Tibial artery (tissue), 4 donors: ENCODE measurements around the gene USP32.

Source experiments
- DNase-seq, 2 donors: peaks; one replicate each; pipeline ENCODE4 v3.0.0-alpha.2; 2019
- H3K27ac ChIP-seq, 2 donors: fragments of 200-600 bp; sonication (generic) in 1 of 2; 1 replicate in 1 of 2; 2 replicates in 1 of 2; pipeline ENCODE4 v1.5.1; 2018 to 2019; ENCODE audit warnings: mild to moderate bottlenecking in 1 of 2
- H3K27me3 ChIP-seq, 2 donors: fragments of 200-600 bp; sonication (generic) in 1 of 2; one replicate each; pipeline versions ENCODE4 v1.5.1 to v1.6.0; 2016 to 2019
- H3K36me3 ChIP-seq, 3 donors: fragments of 200-600 bp; sonication (generic) in 2 of 3; one replicate each; pipeline ENCODE4 v1.5.1; 2016 to 2019; ENCODE audit warnings: mild to moderate bottlenecking in 2 of 3
- H3K4me1 ChIP-seq, 4 donors: fragments of 200-600 bp; sonication (generic) in 2 of 4; 1 replicate in 3 of 4; 2 replicates in 1 of 4; pipeline ENCODE4 v1.5.1; 2016 to 2019
- H3K4me3 ChIP-seq, 2 donors: fragments of 200-600 bp; sonication (generic) in 1 of 2; 1 replicate in 1 of 2; 2 replicates in 1 of 2; pipeline ENCODE4 v1.5.1; 2018 to 2019; ENCODE audit warnings: mild to moderate bottlenecking in 2 of 2
- H3K9me3 ChIP-seq, 3 donors: fragments of 200-600 bp; sonication (generic) in 1 of 3; one replicate each; pipeline ENCODE4 v1.5.1; 2016 to 2019
- intact Hi-C: fragments of 100-400 bp; cut with DNase I; formaldehyde crosslinking; loops from one replicate; pipeline ENCODE4 v1.15.0; 2023; ENCODE audit warnings: low total_unique reads
- TF ChIP-seq, protein P1 (sequence below), 2 experiments: fragments of 200-600 bp in 1 of 2; fragments of 450-650 bp in 1 of 2; IDR thresholded peaks; one replicate each; pipeline ENCODE4 v1.5.1; 2017 to 2019; ENCODE audit warnings: antibody characterized with exemption in 2 of 2, mild to moderate bottlenecking in 1 of 2, moderate library complexity in 1 of 2

USP32 gene

DNA sequence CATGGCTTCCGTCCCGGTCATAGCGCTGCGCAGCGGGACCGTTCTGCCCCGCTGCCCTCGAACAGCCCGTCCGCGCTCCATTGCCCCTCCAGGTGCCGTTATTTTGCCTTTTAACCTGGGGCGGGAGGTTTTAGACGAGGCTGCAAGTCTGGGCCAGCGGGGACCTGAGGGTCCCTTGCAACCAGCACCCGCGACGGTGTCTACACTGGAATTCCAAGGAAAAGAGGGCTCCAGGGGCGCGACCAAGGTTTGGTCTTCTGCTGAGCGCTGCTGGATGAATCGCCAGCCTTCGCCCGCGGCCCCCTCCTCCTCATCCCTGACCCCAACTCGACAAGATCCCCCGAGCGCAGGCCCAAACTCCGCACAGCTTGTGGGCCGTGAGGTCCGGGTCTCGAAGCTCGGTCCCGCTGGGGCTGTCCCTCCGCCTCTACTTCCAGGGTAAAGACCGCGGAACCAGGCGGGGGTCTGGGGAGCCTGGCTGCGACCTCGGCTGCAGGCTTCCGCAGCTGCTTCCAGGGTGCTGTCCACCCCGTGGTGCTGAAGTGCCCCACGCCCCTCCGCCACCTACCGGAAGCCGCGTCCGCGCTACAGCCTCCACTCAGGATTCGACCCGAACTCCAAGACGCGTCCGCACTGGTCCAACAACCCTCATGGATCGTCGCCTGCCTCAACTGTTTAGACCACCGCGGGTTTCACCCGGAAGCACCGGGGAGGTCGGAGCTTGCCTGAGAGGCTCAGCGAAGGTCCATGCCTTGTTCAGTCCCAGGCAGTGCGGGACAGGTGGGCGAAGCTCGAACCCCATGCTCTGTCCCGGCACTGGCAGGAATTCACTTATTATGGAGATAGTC is 252.3 kb downstream of the USP32 start:
- intact Hi-C loops = loop anchor here (10.0 kb wide), 1 partner anchor 295 kb away; no protein-coding TSS in a partner anchor

DNA sequence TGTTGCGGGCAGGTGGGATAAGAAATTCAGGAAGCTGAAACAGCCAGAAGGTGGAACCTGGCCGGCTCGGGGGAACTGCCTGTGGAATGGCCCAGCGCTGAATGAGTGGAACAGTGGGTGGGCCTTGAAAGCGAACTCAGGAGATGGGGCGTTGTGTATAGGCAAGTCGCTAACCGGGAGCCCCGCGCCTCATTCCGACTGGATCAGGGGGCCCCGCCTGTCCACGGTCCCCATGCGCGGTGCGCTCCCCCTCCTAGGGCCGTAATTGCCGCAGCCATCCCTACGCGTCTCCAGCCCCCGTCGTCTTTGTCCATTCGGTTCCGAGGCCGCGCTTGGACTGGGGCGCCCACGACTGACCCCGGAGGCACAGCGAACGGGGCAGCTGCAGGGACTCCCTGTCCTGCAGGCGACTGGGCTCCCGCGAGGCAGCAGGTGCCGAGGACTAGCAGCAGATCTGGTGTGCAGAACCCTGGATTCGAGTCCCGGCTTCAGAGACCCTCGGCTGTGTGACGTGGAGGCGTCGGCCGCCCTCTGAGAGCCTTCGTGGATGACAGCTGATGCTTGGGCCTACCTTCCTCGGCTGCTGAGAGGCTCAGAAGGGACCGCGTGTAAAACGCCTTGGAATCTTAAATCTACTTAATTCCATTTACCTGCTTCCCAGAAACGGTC is 253.0 kb downstream of the USP32 start:
- H3K9me3 ChIP-seq = no peaks in the 10 kb centered on the region
- TF ChIP-seq, protein P1, sequence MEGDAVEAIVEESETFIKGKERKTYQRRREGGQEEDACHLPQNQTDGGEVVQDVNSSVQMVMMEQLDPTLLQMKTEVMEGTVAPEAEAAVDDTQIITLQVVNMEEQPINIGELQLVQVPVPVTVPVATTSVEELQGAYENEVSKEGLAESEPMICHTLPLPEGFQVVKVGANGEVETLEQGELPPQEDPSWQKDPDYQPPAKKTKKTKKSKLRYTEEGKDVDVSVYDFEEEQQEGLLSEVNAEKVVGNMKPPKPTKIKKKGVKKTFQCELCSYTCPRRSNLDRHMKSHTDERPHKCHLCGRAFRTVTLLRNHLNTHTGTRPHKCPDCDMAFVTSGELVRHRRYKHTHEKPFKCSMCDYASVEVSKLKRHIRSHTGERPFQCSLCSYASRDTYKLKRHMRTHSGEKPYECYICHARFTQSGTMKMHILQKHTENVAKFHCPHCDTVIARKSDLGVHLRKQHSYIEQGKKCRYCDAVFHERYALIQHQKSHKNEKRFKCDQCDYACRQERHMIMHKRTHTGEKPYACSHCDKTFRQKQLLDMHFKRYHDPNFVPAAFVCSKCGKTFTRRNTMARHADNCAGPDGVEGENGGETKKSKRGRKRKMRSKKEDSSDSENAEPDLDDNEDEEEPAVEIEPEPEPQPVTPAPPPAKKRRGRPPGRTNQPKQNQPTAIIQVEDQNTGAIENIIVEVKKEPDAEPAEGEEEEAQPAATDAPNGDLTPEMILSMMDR (IDR thresholded peaks at IDR 0.05) = no peak
- intact Hi-C loops = no loop called here
- H3K27me3 ChIP-seq = peaks cover 0 to 43% of the 10 kb centered on the region in 2 donors
- H3K4me1 ChIP-seq = peaks cover 0 to 46% (median 37%) of the 10 kb centered on the region in 4 donors
- DNase-seq = no peak
- H3K27ac ChIP-seq = no peak overlapping the region
- H3K4me3 ChIP-seq = no peak overlapping the region
- no peaks in the 10 kb centered on the region for H3K36me3 ChIP-seq

More for the DNA sequence above, 252.3 kb downstream of the USP32 start:
- Histone ChIP-seq H3K27me3 (peaks cover 0 to 46% of the 10 kb centered on the region in 2 donors), H3K27ac (no peak overlapping the region), H3K36me3 (no peaks in the 10 kb centered on the region), H3K4me1 (peaks cover 0 to 39% (median 30%) of the 10 kb centered on the region in 4 donors), H3K4me3 (no peak overlapping the region), H3K9me3 (no peaks in the 10 kb centered on the region)
- DNase-seq = peak in 1 of 2 donors; percentile 39
- TF ChIP-seq, protein P1 (IDR thresholded peaks at IDR 0.05) = peak; percentile 35 to 39

DNA sequence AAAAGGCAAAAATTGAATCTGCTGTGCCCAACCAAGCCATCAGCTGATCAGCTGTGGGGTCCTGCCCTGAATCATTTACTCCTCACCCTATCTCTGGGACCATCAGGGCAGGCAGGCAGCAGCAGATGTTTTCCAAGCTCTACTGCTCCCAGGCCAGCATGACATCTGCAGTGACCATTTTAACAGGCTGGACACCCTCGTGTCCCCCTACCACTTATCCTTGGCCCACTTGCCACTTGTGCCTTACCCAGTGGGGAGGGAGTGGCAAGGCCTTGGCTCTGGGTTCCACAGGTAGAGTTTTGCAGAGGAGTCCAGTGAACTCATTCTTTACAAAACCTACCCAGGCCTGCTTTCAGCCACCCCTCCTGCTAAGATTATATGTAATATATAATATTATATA is 254.2 kb downstream of the USP32 start:
- H3K36me3 ChIP-seq = no peaks in the 10 kb centered on the region
- peaks cover 0 to 44% (median 33%) of the 10 kb centered on the region in 4 donors for H3K4me1 ChIP-seq
- no peak overlapping the region for H3K27ac ChIP-seq
- no peak for DNase-seq
- peaks cover 0 to 43% of the 10 kb centered on the region in 2 donors for H3K27me3 ChIP-seq
- TF ChIP-seq, protein P1 (IDR thresholded peaks at IDR 0.05) = no peak
- intact Hi-C loops = no loop called here
- H3K9me3 ChIP-seq = no peaks in the 10 kb centered on the region
- H3K4me3 ChIP-seq = no peak overlapping the region

DNA sequence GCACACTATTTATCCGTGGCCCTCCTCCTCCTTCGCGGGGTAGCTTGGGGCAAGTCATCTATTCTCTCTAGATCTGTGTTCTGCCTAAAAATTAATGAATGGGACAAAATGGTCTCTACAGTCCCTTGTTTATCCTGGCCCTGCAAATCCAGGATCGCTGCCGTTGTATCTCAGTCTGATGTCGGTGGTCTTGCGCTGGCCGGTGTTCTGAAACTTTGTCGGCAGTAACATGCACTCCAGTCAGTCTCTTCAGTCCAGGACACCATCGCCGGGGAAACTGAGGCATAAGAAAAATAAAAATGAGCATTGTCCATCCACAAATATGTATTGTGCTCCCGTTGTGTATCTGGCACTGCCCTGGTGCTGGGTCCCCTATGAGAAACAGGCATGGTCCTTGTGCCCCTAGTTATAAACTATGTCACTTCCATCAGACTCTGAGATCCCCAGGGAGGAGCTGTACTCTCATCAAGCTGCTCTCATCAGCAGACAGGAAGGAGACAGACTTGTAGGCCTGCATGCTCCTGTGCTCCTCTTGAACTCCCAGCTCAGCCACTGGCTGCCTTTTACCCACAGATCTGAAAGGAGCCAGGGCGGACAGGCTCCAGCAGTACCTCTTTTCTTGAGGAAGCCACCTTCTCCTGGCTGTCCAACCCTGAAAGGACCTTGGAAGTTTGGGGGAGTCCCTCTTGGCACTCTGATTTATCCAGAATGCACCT is 255.8 kb downstream of the USP32 start:
- peaks cover 0 to 35% of the 10 kb centered on the region in 2 donors for H3K27me3 ChIP-seq
- intact Hi-C loops = no loop called here
- no peaks in the 10 kb centered on the region for H3K9me3 ChIP-seq
- H3K27ac ChIP-seq = peak overlapping the region in 1 of 2 donors; percentile 59
- H3K4me3 ChIP-seq = peak overlapping the region; percentile 59 to 76
- no peaks in the 10 kb centered on the region for H3K36me3 ChIP-seq
- peak in 1 of 2 donors; percentile 12 for DNase-seq
- TF ChIP-seq, protein P1 (IDR thresholded peaks at IDR 0.05) = no peak
- H3K4me1 ChIP-seq = peaks cover 0 to 30% (median 23%) of the 10 kb centered on the region in 4 donors

DNA sequence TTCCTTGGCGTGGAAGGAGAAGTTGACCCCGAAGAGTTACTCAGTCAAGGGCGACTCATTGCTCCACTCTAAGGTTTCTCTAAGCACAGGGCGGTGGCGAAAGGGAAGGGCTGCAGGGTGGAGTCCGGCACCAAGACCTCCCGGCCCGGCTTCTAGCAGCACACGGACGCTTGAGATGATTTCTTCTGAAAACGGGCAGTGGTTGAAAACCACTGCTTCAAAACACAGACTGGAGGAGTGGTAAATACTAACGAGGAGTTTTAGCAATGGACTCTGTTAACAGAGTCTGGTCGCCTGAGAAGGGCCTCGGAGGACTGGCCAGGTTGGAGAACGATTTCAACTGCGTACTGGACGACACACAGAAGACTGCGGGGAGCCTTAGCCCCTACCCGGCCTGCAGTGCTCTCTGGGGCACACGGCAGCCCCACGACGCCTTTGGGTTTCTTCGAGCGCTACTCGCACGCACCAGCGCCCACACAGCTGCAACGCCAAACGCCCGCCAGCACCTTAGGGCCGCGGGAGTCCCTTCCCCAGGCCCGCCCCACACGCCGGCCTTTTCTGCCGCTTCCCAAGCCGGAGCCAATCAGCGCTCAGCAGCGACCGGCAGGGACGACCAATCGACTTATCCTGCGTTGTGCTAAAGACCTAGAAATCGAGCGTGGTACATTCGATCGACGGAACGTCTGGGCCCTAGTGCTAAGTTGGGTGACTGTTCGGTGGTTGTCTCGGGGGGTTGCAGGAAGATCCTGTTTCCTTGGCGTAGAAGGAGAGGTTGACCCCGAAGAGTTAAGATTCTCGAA is 256.6 kb downstream of the USP32 start:
- Histone ChIP-seq H3K4me1 (peaks cover 0 to 26% (median 21%) of the 10 kb centered on the region in 4 donors), H3K27me3 (peaks cover 0 to 27% of the 10 kb centered on the region in 2 donors), H3K36me3 (no peaks in the 10 kb centered on the region), H3K4me3 (peak overlapping the region; percentile 59 to 76), H3K9me3 (no peaks in the 10 kb centered on the region), H3K27ac (peak overlapping the region; percentile 59 to 61)
- peak; percentile 83 to 90 for DNase-seq
- TF ChIP-seq, protein P1 (IDR thresholded peaks at IDR 0.05) = no peak
- intact Hi-C loops = no loop called here
